Femur (tissue), 1 donor: ENCODE measurements around the gene HCK.

Source experiments
- DNase-seq: peaks from one replicate; pipeline ENCODE4 v3.0.0-alpha.2; 2017

HCK gene

DNA sequence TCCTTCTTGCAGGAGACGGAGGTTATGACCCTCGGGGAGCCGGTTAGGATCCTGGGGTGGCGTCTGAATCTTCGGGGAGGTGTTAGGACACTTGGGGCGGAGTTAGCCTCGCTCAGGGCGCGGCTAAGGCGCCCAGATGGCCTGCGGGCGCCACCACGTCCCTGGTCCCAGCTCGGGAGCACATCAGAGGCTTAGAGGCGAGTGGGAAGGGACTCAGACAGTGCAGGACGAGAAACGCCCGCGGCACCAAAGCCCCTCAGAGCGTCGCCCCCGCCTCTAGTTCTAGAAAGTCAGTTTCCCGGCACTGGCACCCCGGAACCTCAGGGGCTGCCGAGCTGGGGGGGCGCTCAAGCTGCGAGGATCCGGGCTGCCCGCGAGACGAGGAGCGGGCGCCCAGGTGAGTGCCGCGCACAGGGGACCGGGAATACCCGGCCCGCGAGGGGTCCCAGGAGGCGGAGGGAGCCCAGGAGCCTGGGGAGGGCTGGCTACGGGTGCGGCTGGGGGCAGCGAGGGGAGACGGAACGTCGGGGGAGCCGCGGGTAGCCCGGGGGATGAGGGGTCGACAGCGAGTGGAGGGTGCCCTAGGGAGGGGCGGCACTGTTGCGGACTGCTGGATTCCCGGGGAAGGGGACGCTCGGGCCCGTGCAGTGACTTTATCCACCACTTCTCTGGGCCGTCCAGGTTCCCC is at the start of gene HCK:
Gene HCK, plus strand, starts transcription at position 153 of the 688 bp plus-strand sequence.
- peak; percentile 40 for DNase-seq

DNA sequence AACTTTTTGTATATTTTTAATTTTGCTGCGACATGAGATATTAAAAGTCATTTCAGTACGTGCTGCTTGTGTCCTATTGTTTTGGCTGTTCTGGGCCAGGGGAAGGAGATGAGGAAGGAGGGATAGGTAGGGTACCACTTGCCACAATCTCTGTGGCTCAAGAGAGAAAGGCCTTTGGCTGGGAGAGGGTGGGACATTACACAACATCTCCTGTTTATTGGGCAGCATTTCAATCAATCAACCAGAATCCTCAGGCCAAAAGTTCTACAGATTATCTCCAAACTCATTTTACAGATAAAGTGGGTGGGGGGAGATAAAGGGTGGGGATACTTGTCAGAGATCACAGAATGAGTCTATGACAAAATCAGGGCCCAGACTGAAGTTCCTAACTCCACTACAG is 48.7 kb upstream of the HCK start:
- no peak for DNase-seq

DNA sequence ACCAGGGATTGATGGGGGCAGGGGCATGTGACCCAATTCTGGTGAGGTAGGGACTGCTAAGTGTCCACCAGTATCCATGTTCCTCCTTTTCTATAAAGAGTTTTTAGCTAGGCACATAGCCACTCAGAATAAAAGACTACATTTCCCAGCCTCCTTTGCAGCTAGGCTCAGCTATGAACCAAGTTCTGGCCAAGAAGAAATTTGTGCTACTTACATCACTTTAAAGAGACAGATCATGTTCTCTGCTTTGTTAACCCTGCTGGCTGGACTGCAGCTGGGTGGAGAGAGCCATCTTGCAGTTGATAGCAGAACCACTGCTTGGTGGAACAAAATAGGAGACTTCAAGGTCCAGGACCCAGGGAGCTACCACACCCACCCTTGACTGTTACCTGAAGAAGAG is 47.1 kb upstream of the HCK start:
- DNase-seq, result no peak

DNA sequence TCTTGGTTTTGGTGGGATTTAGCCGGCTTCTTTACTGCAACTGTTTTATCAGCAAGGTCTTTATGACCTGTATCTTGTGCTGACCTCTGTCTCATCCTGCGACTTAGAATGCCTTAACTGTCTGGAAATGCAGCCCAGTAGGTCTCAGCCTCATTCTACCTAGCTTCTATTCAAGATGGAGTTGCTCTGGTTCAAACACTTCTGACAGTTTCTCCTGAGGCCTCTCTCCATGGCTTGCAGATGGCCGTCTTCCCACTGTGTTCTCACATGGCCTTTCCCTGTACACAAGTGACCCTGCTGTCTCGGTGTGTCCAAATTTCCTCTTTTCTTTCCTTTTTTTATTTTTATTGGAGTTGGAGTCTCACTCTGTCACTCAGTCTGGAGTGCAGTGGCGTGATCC is 46.0 kb upstream of the HCK start:
- DNase-seq, result no peak

DNA sequence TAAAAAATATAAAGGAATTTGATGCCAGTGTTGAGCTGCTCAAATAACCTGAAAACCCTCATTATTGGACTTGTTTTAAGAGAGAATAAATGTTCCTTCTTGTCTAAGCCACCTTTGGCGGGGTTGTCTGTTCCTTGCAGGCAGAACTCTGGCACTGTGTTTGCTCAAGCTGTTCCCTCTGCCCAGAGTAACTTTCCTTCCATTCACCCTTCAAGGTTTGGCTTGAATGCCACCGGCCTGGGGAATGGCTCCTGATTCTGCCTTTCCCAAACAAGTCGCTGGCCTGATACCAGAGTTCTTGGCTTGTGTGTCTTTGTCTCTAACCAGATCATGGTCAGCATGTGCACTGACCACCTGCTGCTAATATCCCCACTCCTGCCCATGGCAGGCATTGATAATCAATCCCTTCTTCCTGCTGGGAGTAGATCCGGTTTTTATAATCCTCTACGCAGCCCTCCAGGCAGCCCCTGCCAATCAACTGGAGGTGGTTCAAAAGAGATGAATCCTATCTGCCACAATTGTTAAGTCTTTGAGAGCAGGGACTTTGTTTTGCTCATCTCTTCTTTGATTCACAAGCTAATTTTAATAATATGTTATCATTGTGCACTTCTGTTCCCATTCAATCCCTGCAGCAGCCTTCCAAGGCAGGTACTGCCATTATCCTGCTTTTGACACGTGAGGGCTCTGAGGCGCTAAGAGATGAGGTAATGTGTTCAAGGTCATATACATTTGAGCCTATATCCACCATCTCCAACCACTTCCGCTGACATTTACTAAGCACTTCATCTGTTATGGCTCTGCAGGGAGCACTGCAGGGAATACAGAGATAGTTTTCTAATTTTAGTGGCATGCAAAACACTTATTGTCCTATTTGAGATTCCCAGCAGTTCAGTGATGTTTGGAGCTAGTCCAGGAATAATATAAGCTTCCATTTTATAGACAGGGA is 44.9 kb upstream of the HCK start:
- no peak for DNase-seq

DNA sequence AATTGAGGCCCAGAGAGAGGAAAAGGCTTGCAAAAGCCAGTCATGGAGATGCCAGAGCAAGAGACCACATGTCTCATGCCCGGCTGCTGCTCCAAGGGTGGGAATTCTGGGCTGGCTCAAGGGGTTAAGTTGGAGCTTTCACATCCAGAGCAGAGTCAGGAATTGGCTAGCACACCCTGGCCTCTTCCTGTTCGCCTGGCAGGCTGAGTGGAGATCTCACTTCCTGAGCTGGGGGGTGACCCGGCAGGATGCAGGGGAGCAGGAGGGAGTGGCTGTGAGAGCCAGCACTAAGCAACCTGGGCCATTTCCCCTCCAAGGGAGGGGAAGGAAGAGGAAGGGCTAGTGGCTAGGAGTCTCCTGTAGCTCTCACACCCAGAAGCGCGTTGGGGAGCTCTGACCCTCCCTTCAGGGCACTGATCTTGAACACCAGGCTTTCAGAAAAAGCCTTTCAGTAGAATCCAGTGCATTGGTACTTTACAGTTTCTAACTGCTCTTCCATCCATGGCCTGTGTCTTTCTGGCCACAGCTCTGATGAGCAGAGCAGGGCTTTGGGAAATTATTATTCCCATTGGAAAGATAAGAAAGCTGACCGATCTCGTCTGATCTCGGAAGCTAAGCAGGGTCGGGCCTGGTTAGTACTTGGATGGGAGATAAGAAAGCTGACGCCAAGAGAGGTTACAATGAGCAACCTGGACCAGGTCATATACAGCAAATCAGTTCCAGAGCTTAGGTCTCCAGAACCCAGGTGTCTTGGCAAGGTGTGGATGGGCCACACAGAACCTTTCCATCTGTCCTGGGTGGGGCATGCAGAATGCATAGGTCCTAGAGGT is 44.0 kb upstream of the HCK start:
- DNase-seq, result peak; percentile 58

DNA sequence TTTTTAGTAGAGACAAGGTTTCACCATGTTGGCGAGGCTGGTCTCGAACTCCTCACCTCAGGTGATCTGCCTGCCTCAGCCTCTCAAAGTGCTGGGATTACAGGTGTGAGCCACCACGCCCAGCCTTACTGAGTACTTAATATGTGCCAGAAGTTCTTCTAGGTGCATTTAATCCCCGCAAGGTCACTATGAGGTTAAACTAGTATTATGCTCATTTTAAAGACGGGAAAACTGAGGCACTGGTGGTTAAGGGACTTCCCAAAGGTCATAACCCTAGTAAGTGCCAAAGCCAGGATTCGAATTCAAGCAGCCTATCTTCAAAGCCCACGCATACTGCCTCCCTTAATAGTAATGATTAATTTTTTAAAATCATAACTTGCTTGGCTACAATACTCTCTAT is 42.5 kb upstream of the HCK start:
- no peak for DNase-seq

DNA sequence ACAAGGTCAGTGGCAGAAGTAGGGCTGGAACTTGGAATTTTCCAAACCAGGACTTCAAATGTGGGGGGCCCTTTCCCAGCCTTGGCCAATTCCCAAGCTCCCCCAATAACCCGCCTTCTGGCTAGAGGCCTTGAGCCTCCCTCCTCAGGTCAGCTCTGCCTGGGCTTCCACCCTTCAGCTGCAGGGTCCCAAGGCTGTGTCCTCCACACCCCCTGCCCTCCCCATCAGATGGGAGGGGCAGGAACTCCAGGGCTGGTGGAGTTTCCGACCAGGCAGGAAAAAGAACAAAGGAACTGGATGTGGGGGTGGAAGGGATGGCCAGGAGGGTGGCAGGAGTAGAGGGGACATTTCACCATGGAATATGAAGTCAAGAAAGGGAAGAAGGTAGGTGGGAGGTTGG is 41.9 kb upstream of the HCK start, which contains the start of gene CCM2L:
Gene CCM2L, plus strand, starts transcription at position 338 of the 400 bp plus-strand sequence. Its CDS starts 17 bp downstream, at position 355.
- no peak for DNase-seq

DNA sequence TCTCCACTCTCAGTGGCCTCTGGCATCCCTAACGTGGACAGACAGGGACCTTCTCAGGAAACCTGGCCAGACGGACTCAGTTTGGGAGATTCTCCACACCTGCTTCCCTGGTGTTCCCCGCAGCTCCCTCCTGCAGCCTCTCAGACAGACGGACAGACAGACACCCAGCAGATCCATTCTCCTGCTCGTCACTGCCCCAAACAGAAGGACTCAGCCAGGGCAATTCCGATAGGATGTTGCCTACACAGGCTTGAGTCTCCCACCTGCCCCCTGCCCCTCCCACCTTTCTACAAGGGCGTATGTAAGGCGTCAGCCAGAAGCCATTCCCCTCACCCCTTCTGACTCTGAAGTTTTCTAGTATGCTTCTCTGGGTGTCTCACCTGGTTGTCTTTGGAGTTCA is 41.4 kb upstream of the HCK start:
- no peak for DNase-seq

DNA sequence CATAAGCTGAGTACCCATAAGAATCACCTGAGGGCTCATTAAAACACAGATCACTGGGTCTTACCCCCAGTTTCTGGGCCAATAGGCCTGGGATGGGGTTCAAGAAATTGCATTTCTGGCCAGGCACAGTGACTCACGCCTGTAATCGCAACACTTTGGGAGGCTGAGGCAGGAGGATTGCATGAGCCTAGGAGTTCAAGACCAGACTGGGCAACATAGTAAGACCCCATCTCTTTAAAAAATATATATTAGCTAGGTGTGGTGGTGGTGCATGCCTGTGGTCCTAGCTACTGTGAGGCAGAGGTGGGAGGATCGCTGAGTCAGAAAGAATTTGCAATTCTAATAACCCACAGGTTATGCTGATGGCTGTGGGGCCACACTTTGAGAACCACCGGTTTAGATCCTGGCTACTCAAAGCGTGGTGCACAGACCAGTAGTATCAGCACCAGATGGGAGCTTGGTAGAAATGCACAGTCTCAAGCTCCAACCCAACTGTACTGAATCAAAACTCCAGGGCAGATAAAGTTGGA is 39.8 kb upstream of the HCK start:
- DNase-seq, result no peak

DNA sequence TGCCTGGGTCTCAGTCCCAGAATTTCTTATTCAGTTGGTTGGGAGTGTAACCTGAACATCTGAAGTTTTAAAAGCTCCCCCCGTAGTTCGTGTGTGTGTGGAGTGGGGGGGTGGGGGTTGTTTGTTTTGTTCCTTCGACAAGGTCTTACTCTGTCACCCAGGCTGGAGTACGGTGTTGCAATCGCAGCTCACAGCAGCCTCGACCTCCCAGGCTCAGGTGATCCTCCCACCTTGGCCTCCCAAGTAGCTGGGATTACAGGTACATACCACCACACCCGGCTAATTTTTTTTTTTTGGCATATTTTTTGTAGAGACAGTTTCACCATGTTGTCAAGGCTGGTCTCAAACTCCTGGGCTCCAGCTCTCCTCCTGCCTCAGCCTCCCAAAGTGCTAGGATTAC is 38.7 kb upstream of the HCK start:
- no peak for DNase-seq

DNA sequence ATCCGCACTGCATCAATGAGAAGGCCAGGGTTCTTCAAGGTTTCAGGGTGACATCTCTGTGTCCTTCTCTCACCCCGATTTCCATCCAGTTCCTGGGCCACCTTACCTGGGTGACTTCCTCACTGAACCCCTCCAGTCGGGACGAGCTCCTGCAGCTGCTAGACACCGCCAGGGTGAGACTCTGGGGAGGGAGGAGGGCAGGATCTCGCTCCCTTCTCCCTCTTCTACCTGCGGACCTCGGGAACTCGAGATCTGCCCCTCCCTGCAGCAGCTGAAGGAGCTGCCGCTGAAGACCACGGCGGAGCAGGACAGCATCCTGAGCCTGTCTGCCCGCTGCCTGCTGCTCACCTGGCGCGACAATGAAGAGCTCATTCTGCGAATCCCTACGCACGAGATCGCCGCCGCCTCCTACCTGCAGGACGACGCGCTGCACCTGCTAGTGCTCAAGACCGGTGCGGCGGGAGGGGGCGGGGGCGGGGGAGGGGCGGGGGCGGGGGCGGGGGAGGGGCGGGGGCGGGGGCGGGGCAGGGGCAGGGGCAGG is 34.3 kb upstream of the HCK start:
- no peak for DNase-seq

DNA sequence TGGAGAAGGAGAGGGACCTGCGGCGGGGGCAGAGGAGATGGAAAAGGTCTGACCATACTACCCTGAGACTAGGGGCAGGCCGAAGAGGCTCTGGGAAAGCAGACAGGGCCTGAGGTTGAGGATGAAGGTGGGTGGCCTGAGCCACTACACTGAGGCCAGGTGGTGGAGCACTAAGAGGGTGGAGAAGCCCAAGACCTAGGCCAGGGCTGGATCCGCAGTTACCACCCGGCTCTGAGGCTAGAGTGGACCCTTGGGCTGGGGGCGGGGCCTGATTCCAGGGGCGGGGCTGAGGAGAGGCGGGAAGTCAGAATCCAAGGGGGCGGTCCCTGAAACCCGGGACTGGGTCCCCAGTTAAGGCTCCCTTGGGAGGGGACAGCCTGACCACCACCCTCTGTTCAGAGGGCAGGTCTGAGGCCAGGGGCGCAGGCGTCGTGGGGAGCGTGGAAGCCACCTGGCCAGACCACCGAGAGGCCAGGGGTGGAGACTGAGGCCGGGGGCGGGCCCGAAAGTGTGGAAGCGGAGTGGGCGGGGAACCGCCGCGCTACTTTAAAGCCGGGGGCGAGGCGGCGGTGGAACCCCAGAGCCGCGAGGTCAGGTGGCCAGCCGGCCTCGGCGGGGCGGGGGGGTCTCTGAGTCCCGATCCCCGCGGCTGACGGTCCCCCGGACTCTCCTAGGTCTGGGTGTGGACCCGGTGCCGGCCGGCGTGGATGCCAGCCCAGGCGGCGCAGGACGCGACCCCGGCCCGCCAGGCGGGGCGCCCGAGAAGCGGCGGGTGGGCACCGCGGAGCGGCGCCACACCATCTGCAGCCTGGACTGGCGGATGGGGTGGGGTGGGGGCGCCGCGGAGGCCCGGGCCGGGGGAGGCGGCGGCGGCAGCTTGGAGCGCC is 33.5 kb upstream of the HCK start:
- DNase-seq, result peak; percentile 71

DNA sequence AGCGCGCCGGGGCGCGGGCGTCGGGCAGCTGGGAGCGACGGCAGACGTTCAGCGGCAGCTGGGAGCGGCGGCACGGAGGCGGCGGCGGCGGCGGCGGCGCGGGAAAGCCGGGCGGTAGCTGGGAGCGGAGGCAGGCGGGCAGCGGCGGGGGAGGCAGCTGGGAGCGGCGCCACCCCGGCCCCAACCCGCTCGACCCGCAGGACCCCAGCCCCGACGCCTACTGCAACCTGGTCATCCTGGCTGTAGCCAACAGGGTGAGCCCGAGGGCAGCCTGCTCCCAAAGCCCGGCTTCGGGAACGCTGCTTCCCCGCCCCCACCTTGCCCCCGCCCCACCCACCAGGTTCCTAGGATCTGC is 32.9 kb upstream of the HCK start:
- DNase-seq, result no peak

DNA sequence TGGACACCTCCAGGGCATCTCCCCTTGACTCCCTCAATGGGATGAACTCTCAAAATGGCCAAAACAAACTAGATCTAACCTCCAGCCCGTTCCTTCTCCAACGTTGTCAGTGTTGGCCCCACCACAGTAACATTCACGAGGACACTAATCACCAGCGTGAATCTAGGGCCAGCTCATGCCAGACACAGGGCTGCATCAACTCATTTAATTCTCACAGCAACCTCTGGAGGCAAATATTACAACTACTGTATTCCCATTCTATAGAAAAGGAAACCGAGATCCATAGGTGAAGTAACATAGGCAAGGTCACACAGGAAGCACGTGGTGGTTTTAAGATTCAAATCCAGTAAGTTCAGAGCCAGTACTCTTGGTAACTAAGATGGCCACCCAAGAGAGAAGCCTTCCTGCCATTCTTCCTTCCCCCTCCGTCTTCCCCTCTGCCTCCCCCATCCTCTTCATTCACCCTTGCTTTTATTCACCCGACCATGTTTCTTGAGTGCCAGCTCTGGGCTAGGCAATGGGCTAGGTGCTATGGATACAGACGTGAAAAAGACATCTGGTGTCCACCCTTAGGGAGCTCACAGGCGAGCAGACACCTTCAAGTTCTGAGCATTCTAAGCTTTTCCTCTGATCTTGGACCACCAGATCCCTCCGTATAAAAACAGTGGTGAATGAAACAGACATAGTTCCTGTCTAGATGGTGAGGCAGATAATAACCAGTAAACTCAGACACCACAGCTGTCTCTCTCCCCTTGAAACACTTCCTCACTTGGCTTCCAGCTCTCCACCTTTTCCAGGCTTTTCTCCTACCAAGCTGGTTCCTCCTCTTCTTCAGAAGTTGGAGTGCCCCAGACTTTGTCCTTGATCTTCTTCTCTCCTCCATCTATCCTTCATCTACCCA is 32.2 kb upstream of the HCK start:
- DNase-seq, result no peak

DNA sequence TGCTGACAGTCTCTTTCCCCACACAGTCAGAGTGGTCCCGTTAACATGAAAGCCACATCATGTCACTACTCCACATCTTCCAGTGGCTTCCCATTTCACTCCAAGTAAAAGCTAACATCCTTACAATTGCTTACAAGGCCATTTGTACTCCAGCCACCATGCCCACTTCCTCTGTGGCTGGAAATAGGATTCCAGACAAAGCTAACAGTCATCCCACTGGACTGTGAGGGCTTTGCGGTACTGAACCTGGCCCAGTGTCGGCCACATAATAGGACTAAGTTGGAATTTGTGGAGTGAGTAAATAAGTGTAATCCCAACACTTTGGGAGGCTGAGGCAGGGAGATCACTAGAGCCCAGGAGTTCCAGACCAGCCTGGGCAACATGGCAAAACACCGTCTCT is 31.0 kb upstream of the HCK start:
- DNase-seq, result no peak

DNA sequence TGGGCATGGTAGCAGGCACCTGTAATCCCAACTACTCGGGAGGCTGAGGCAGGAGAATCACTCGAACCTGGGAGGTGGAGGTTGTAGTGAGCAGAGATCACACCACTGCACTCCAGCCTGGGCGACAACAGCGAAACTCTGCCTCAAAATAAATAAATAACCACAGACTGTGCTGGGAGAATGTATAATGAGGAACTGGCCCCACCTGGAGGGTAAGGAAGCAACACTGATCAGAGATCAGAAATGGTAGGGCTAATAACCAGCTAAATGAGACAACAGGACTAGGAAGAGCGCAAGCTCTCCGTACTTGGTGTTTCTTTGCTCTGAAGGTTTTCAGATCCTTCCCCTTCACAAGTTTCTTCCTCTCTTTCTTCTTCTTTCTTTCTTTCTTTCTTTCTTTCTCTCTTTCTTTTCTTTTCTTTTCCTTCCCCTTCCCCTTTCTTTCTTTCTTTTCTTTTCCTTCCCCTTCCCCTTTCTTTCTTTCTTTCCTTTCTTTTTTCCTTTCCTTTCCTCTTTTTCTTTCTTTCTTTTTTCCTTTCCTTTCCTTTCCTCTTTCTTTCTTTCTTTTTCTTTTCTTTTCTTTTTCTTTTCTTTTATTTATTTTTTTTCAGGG is 27.3 kb upstream of the HCK start:
- no peak for DNase-seq

DNA sequence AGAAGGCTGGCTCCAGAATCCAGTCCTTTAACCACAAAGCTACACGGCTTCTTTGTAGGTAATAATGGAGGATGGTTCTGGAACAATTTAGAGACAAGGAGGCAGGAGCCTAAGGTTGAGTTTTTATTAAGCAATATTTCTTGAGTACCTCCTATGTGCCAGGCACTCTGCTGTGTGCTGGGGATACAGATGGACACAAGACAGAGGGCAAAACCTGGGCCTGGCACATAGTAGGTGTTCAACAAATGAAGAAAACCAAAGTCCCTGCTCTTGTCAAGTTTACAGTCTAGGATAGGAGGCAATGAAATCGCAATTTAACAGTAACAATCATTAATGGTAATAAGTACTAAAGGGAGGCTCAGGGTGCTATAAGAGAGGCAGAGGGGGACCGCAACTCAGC is 24.4 kb upstream of the HCK start:
- no peak for DNase-seq

DNA sequence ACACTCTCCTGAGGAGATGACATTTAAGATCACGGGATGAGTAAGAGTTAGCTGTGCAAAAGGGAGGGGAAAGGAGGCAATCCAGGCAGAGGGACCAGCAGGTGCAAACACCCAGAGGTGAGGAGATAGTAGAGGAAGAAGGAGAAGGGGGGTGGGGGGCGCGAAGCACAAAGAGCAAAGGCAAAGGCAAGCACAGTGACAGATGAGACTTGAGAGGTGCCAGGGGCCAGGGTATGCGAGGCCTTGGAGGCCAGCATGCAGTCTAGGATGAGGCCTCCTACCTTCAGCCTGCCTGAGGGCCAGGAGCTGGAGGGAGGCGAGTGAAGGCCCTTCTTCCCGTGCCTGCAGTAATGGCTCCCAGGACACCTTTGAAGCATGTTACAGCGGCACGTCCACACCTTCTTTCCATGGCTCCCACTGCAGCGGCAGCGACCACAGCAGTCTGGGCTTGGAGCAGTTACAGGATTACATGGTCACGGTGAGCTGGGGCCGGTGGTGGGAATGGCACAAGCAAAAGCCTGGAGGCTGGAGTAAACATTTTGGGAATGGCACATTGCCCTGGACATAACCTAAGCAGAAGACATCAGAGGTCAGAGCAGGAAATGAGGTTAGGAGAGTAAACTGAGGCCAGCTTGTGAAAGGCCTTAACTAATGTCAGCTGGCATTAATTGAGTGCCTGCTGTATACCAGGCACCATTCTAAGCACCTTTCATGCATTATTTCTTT is 23.2 kb upstream of the HCK start:
- no peak for DNase-seq
